HG03521 (cell line): Measurements from ENCODE around the gene PRR9.

Experiments used
- ATAC-seq: cut with Tn5 transposase; IDR thresholded peaks from one replicate; pipeline ENCODE4 v1.9.1; 2021; ENCODE audit warnings: mild to moderate bottlenecking, moderate library complexity; ENCODE audit not compliant: unreplicated experiment

The PRR9 gene

DNA sequence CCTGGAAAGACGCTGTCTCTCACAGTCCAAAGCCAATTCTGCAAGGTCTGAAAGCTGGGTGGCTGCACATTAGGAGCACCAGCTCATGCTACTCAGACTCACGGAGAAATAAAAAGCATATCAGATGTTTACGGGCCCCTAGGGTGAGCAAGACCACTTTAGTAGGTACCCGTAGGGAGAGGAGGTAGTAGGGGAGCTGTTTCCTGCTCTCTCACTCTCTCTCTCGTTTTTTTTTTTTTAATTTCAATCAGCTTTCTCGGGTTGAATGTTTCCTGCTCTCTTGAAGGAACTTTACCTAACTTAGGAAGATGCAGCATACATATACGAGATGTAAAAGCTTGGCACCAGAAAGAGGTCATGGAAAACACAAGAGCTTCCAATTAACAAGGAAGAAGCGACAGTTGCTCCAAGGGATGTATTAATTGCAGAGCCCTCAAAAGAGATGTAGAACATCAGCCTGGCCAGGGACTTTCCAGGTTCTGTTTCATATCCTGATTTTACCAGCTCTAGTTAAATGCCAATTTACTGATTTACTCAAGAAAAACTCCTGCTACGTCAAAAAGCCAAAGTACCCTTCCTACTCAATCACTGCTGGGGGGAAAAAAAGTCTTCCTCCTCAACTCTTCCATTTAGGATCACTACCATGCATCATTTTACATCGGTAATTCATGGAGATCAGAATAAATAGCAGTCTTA, 45.2 kb downstream of the PRR9 start:
- ATAC-seq: no peak

DNA sequence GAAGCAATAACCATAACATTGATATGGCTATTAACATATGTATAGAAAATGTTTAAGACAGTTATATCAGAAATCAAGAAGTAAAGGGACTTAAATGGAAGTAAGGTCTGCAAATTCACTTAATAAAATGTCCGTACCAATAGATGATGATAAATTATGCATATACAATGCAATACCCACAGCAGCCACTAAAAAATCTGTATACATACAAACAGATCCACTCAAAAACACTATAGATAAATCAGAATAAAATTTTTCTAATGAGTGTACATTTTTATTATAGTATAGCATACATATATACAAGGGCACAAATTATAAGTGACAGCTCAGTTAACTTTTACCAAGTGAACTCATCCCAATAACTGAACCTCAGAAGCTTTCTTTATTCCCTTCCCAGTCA, 48.1 kb downstream of the PRR9 start:
- no peak for ATAC-seq
